Neural crest cell (in vitro differentiated cells): ENCODE measurements around the gene GPAT3. TPM values are rescaled to one million over a fixed set of nuclear protein-coding genes. Genes with fewer than 3 reads are reported as not detected.
"Not testable (repeated sequence)": the region's sequence is repeated elsewhere in the genome, so short reads cannot be mapped to it uniquely, and the experiment has no call there.

Experiments
- DNase-seq: peaks from one replicate; pipeline ENCODE4 v3.0.0; 2021; ENCODE audit warnings: low read depth, mixed read lengths, low spot score
- H3K27ac Mint-ChIP-seq: one replicate; pipeline ENCODE4 v1.8.0; 2021; ENCODE audit warnings: mild to moderate bottlenecking, mixed read lengths; ENCODE audit not compliant: unreplicated experiment
- H3K27me3 Mint-ChIP-seq: 2 replicates; pipeline ENCODE4 v1.8.0; 2021; ENCODE audit warnings: low read depth, mild to moderate bottlenecking, mixed read lengths
- H3K36me3 Mint-ChIP-seq: 2 replicates; pipeline ENCODE4 v1.8.0; 2021; ENCODE audit warnings: low read depth, mild to moderate bottlenecking, mixed read lengths
- H3K4me1 Mint-ChIP-seq: 2 replicates; pipeline ENCODE4 v1.8.0; 2021; ENCODE audit warnings: mixed read lengths
- H3K4me3 Mint-ChIP-seq: one replicate; pipeline ENCODE4 v1.8.0; 2021; ENCODE audit warnings: mild to moderate bottlenecking, mixed read lengths
- H3K9me3 Mint-ChIP-seq: 2 replicates; pipeline ENCODE4 v1.8.0; 2021; ENCODE audit warnings: mixed read lengths
- CTCF ChIP-seq: fragments of 200-600 bp; sonication (generic); conservative IDR thresholded peaks from 2 replicates; pipeline ENCODE4 v1.5.0; 2021; ENCODE audit warnings: antibody characterized with exemption, mild to moderate bottlenecking
- total RNA-seq: library from RNA; stranded (reverse); gene quantifications from 2 replicates; pipeline ENCODE4 v1.2.1, GENCODE V29; 2021

GPAT3 gene
- total RNA-seq, 1 donor from 2014 or later = not detected

GRCh38 chr4:83574247-83574646 is 38.3 kb downstream of the GPAT3 start:
- no peak overlapping the region for H3K4me3 Mint-ChIP-seq
- no peaks in the 10 kb centered on the region for H3K9me3 Mint-ChIP-seq
- DNase-seq = no peak
- TF ChIP-seq CTCF = no peak
- no peaks in the 10 kb centered on the region for H3K36me3 Mint-ChIP-seq
- no peak overlapping the region for H3K27ac Mint-ChIP-seq
- no peaks in the 10 kb centered on the region for H3K4me1 Mint-ChIP-seq
- no peaks in the 10 kb centered on the region for H3K27me3 Mint-ChIP-seq

GRCh38 chr4:83576237-83576636 is 40.3 kb downstream of the GPAT3 start:
- H3K27me3 Mint-ChIP-seq, H3K27ac Mint-ChIP-seq, DNase-seq, H3K4me3 Mint-ChIP-seq, H3K9me3 Mint-ChIP-seq, H3K4me1 Mint-ChIP-seq, H3K36me3 Mint-ChIP-seq: not testable (repeated sequence)

- no peak for DNase-seq
- TF ChIP-seq CTCF = no peak
- Mint-ChIP-seq H3K27me3 (no peaks in the 10 kb centered on the region), H3K9me3 (no peaks in the 10 kb centered on the region), H3K27ac (no peak overlapping the region), H3K36me3 (no peaks in the 10 kb centered on the region), H3K4me1 (peaks cover 5% of the 10 kb centered on the region), H3K4me3 (no peak overlapping the region)
These were observed 45.7 kb downstream of the GPAT3 start for GRCh38 chr4:83581411-83582288.

GRCh38 chr4:83582289-83582785 is 46.4 kb downstream of the GPAT3 start:
- no peaks in the 10 kb centered on the region for H3K27me3 Mint-ChIP-seq
- no peaks in the 10 kb centered on the region for H3K36me3 Mint-ChIP-seq
- no peak for DNase-seq
- H3K9me3 Mint-ChIP-seq = no peaks in the 10 kb centered on the region
- H3K4me3 Mint-ChIP-seq = no peak overlapping the region
- H3K27ac Mint-ChIP-seq = no peak overlapping the region
- no peak for TF ChIP-seq CTCF
- peaks cover 5% of the 10 kb centered on the region for H3K4me1 Mint-ChIP-seq

- Mint-ChIP-seq H3K4me3 (no peak overlapping the region), H3K4me1 (peaks cover 18% of the 10 kb centered on the region), H3K9me3 (no peaks in the 10 kb centered on the region), H3K27ac (no peak overlapping the region), H3K36me3 (peaks cover 2% of the 10 kb centered on the region), H3K27me3 (no peaks in the 10 kb centered on the region)
- no peak for TF ChIP-seq CTCF
- DNase-seq = no peak
These were observed 50.1 kb downstream of the GPAT3 start for GRCh38 chr4:83585982-83586508.

GRCh38 chr4:83589279-83589678 is 53.4 kb downstream of the GPAT3 start:
- no peaks in the 10 kb centered on the region for H3K9me3 Mint-ChIP-seq
- peaks cover 18% of the 10 kb centered on the region for H3K4me1 Mint-ChIP-seq
- H3K27me3 Mint-ChIP-seq = no peaks in the 10 kb centered on the region
- no peak overlapping the region for H3K4me3 Mint-ChIP-seq
- no peak overlapping the region for H3K27ac Mint-ChIP-seq
- TF ChIP-seq CTCF = no peak
- peaks cover 2% of the 10 kb centered on the region for H3K36me3 Mint-ChIP-seq
- DNase-seq = no peak
